Testis (tissue), 3 donors: ENCODE data around the gene PLK5. TPM values are rescaled to one million over a fixed set of nuclear protein-coding genes. Genes with fewer than 3 reads are reported as not detected.

ENCODE experiments used
- DNase-seq: peaks from one replicate; pipeline ENCODE4 v3.0.0-alpha.2; 2019
- H3K27ac ChIP-seq, 2 donors: fragments of 200-600 bp; sonication (generic); one replicate each; pipeline ENCODE4 v1.5.1; 2019
- H3K27me3 ChIP-seq: fragments of 200-600 bp; sonication (generic); one replicate; pipeline ENCODE4 v1.5.1; 2019
- H3K36me3 ChIP-seq: fragments of 200-600 bp; sonication (generic); one replicate; pipeline ENCODE4 v1.5.1; 2017; ENCODE audit warnings: low read depth; ENCODE audit errors: missing control alignments
- H3K4me1 ChIP-seq: fragments of 200-600 bp; sonication (generic); one replicate; pipeline ENCODE4 v1.5.1; 2019
- H3K4me3 ChIP-seq, 2 donors: fragments of 200-600 bp; sonication (generic); one replicate each; pipeline ENCODE4 v1.5.1; 2017 to 2019
- H3K9me3 ChIP-seq: fragments of 200-600 bp; sonication (generic); one replicate; pipeline ENCODE4 v1.5.1; 2017
- POLR2A ChIP-seq: fragments of 450-650 bp; IDR thresholded peaks from one replicate; pipeline ENCODE4 v1.6.1; 2017; ENCODE audit warnings: antibody characterized with exemption, mild to moderate bottlenecking, moderate library complexity
- WGBS, 2 donors: methylation state at CpG; one replicate each; pipeline ENCODE4 v1.1.5; 2018; 5-methylcytosine and 5-hydroxymethylcytosine counted together
- intact Hi-C: fragments of 100-400 bp; cut with DNase I; formaldehyde crosslinking; loops from one replicate; pipeline ENCODE4 v1.15.1; 2023; ENCODE audit warnings: low total_unique reads
- polyA plus RNA-seq: library from polyadenylated mRNA; stranded (reverse); fragments of 350-450 nt; fragmentation: Illumina TruSeq; extraction: RNeasy Lipid Tissue Mini Kit (QIAGEN cat#74804); gene quantifications from one replicate; pipeline ENCODE4 v1.2.3, GENCODE V29; 2014; ENCODE audit warnings: low read depth, low replicate concordance; ENCODE audit not compliant: insufficient read depth
- total RNA-seq, 2 donors: library from RNA; depleted of rRNA; stranded (reverse); fragments of >200 nt; gene quantifications; one replicate each; pipeline ENCODE4 v1.2.3, GENCODE V29; 2016
- TF ChIP-seq, protein P1 (sequence below), 3 experiments: fragments of 450-650 bp in 2 of 3; fragments of 200-600 bp in 1 of 3; sonication (generic) in 1 of 3; IDR thresholded peaks; one replicate each; pipeline ENCODE4 v1.5.1; 2016 to 2019; ENCODE audit warnings: antibody characterized with exemption in 3 of 3, mild to moderate bottlenecking in 2 of 3, moderate library complexity in 1 of 3

The PLK5 gene
- total and polyA plus RNA-seq, 3 donors from 2014 or later = 2.4 to 31.5 (median 13.4) TPM

DNA sequence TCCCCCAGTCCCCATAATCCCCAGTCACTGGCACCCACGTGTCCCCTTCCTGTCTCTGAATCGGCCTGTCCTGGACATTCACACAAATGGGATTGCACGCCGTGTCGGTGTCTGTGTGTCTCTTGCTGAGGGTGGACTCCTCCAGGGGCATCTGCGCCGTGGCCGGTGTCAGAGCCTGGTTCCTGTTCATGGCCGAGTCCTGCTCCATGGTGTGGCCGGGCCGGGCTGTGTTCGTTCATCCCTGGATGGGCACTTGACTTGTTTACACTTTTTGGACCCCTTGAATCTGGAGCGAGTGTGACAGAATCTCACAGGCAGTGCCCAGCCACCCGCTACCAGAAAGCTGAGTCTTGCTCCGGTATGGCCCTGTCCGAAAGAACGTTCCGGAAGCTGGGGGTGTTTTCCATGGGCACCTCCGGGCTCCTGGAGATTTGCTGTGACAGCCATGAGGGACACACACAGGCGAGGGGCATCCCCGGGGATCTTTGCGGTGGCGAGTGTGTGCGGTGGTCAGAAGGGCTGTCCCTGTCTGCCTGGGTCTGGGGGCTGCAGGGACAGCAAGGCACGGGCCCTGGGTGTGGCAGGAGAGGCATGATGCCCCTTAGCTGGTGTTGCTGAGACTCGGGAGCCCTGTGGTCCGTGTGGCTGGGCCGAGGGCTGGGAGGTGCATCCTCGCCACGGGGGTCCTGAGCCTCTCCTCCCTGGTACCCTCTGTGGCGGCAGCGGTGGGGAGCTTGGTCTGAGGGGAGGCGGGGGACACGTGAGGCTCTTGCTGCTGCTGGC, 50.7 kb downstream of the PLK5 start:
- Histone ChIP-seq H3K36me3 (no peaks in the 10 kb centered on the region), H3K27me3 (no peaks in the 10 kb centered on the region), H3K27ac (no peak overlapping the region), H3K4me1 (no peaks in the 10 kb centered on the region), H3K4me3 (no peak overlapping the region), H3K9me3 (no peaks in the 10 kb centered on the region)
- intact Hi-C loops = no loop called here
- WGBS, 2 donors = 82 to 88% methylated on average over 5 to 34 of the region's 34 CpGs
- TF ChIP-seq, protein P1, sequence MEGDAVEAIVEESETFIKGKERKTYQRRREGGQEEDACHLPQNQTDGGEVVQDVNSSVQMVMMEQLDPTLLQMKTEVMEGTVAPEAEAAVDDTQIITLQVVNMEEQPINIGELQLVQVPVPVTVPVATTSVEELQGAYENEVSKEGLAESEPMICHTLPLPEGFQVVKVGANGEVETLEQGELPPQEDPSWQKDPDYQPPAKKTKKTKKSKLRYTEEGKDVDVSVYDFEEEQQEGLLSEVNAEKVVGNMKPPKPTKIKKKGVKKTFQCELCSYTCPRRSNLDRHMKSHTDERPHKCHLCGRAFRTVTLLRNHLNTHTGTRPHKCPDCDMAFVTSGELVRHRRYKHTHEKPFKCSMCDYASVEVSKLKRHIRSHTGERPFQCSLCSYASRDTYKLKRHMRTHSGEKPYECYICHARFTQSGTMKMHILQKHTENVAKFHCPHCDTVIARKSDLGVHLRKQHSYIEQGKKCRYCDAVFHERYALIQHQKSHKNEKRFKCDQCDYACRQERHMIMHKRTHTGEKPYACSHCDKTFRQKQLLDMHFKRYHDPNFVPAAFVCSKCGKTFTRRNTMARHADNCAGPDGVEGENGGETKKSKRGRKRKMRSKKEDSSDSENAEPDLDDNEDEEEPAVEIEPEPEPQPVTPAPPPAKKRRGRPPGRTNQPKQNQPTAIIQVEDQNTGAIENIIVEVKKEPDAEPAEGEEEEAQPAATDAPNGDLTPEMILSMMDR (IDR thresholded peaks at IDR 0.05) = no peak
- TF ChIP-seq POLR2A = no peak
- DNase-seq = no peak

DNA sequence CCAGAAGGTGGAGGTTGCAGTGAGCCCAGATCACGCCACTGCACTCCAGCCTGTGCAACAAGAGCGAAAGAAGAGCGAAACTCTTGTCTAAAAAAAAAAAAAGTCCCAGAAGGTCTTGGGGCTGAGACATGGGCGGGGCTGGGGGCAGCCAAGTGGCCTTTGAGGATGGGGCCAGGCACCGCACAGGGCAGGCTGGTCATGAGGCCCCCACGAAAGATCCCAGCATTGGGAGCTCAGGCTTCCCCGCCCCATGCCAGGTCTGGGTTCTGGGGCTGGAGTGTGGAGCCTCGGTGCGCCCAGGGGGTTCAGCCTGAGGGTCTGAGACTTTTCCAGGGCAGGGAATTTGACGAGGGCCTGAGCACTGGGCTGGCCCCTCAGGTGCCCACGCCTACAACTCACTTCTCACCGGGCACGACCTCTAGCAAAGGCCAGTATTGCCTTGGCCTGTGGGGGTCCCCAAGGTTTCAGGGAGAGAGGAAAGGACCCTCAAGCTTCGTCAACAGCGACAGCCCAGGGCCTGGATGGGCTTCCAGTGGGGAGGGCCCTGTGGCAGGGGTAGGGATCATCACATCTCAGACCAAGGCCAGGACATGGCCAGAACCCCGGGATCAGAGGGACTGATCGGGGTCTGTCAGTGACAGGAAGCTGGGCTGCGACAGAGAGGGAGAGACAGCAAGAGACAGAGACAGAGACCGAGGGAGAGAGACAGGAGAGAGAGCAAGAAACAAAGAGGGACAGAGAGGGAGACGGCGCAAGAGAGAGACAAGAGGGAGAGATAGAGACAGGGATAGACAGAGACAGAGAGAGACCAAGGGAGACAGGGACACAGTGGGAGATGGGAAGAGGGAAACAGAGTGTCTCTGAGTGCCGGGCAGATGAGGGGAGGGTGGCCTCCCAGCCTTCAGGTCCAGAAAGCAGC, 51.7 kb downstream of the PLK5 start:
- TF ChIP-seq, protein P1 (IDR thresholded peaks at IDR 0.05) = no peak
- no peak for TF ChIP-seq POLR2A
- Histone ChIP-seq H3K4me3 (no peak overlapping the region), H3K36me3 (no peaks in the 10 kb centered on the region), H3K4me1 (no peaks in the 10 kb centered on the region), H3K27ac (no peak overlapping the region), H3K27me3 (no peaks in the 10 kb centered on the region), H3K9me3 (no peaks in the 10 kb centered on the region)
- intact Hi-C loops = no loop called here
- no peak for DNase-seq
- 79 to 85% methylated on average over 22 of the region's 22 CpGs for WGBS, 2 donors

DNA sequence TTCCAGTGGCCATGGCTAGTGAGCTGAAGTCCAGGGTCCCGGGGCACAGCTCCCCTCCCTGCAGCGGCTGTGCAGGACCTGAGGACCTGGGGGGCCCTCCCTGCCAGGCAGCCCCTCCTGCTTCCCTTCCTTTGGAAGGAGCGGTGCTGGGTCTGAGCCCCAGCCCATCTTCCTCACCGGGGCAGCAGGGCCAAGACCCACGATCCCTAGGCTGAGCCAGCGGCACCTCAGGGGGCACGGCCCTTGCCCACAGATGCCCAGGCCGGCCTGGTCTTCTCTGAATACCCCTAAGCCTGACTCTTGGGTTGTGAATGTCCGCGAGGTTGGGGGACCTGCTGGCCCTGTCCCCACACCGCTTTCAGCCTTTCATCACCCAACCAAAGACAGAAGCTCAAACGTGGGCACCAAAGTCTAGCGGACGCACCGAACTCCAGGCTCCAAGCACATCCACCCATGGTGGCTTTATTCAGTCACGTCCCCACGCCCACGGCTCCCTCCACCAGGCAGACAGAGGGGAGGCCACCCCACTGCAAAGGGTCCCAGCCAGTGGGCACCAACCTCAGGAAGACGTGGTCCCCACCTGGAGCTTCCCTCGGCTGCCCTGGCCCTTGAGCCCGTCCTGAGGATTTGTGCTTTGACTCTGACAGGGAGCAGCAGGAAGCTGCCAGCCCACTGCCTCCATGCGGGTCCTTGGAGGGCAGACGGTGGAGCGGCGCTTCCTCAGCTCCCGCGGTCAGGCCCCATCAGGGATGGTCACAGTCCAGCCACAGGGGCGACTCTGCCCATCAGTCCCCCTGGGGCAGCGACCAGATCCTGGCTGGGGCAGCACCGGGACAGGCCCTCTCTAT, 52.6 kb downstream of the PLK5 start:
- no peak overlapping the region for H3K4me3 ChIP-seq
- 86 to 91% methylated on average over 10 to 28 of the region's 30 CpGs for WGBS, 2 donors
- H3K9me3 ChIP-seq = no peaks in the 10 kb centered on the region
- H3K27me3 ChIP-seq = no peaks in the 10 kb centered on the region
- no peaks in the 10 kb centered on the region for H3K36me3 ChIP-seq
- no peak overlapping the region for H3K27ac ChIP-seq
- DNase-seq = no peak
- intact Hi-C loops = no loop called here
- H3K4me1 ChIP-seq = no peaks in the 10 kb centered on the region
- TF ChIP-seq, protein P1 (IDR thresholded peaks at IDR 0.05) = no peak
- no peak for TF ChIP-seq POLR2A

DNA sequence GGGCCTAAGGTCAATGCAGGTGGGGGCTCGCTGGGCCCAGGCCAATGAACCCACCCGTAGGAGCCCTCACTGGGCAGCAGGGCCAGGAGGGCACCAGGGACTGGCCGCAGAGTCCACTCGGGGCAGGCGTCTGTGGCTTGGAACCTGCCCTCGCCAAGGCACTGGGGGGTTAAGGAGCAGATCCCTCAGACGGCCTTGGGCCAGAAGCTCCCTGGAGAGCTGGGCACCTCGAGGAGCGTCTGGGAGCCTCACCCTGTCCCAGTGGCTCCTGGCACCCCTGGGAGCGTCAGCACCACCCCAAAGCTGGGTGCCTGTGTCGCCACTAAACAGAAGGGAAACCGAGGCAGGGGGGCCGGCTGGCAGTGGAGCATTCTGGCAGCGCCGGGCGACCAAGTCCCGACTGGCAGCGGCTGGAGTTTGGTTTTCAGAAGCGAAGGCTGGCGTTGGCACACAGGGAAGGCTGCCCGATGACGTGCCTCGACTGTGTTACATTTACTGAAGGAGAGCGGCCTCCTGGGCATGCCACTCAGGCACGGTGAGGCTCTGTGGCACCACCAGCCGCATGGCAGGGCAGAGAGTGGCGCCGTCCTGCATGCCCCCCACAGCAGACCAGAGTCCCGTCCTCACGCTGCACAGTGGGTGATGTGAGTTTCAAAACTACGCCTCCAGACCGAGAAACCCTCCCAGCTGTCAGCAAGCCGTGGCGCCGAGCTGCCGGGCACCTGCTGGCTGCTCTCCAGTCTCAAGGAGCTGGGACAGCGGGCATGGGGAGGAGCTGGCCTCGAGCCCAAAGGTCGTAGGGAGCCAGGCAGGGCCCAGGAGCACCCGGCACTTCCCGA, 53.4 kb downstream of the PLK5 start:
- Histone ChIP-seq H3K9me3 (no peaks in the 10 kb centered on the region), H3K36me3 (no peaks in the 10 kb centered on the region), H3K4me1 (no peaks in the 10 kb centered on the region), H3K27ac (no peak overlapping the region), H3K27me3 (no peaks in the 10 kb centered on the region), H3K4me3 (no peak overlapping the region)
- WGBS, 2 donors = 85 to 99% methylated on average over 16 to 41 of the region's 41 CpGs
- no peak for TF ChIP-seq POLR2A
- TF ChIP-seq, protein P1 (IDR thresholded peaks at IDR 0.05) = no peak
- DNase-seq = no peak
- intact Hi-C loops = no loop called here
